MM.1S (cell line): ENCODE results near the gene DNALI1.

Experiments
- DNase-seq: peaks from one replicate; pipeline ENCODE4 v3.0.0-alpha.2; 2015
- H2AFZ ChIP-seq: fragments of 300-600 bp; sonication (generic); 2 replicates; pipeline ENCODE4 v1.6.0; 2016; ENCODE audit warnings: antibody characterized with exemption, low read length
- H3F3A ChIP-seq: fragments of 300-600 bp; sonication (generic); 2 replicates; pipeline ENCODE4 v1.6.1; 2016; ENCODE audit warnings: mild to moderate bottlenecking, antibody characterized with exemption, low read length, moderate library complexity, mixed read lengths; ENCODE audit not compliant: insufficient read depth
- H3K27ac ChIP-seq: fragments of 300-600 bp; sonication (generic); 2 replicates; pipeline ENCODE4 v1.5.1; 2016; ENCODE audit warnings: mild to moderate bottlenecking, low read length
- H3K27me3 ChIP-seq: fragments of 300-600 bp; sonication (generic); replicated peaks from 2 replicates; pipeline ENCODE4 v1.6.0; 2016; ENCODE audit warnings: low read length; ENCODE audit not compliant: insufficient read depth
- H3K36me3 ChIP-seq: fragments of 300-600 bp; sonication (generic); replicated peaks from 2 replicates; pipeline ENCODE4 v1.6.1; 2016; ENCODE audit warnings: mild to moderate bottlenecking, low read length, mixed read lengths; ENCODE audit not compliant: insufficient read depth
- H3K4me1 ChIP-seq: fragments of 300-600 bp; sonication (generic); 2 replicates; pipeline ENCODE4 v1.6.1; 2016; ENCODE audit warnings: low read length, mixed read lengths
- H3K4me2 ChIP-seq: fragments of 300-600 bp; sonication (generic); 2 replicates; pipeline ENCODE4 v1.6.0; 2016; ENCODE audit warnings: low read depth, low read length
- H3K4me3 ChIP-seq: fragments of 300-600 bp; sonication (generic); 2 replicates; pipeline ENCODE4 v1.5.1; 2016; ENCODE audit warnings: low read length, mixed read lengths
- H3K79me2 ChIP-seq: fragments of 300-600 bp; sonication (generic); 2 replicates; pipeline ENCODE4 v1.6.1; 2016; ENCODE audit warnings: mixed run types, low read length, mixed read lengths
- H3K9ac ChIP-seq: fragments of 300-600 bp; sonication (generic); 2 replicates; pipeline ENCODE4 v1.6.1; 2016; ENCODE audit warnings: low read length, mixed read lengths
- H3K9me2 ChIP-seq: fragments of 300-600 bp; sonication (generic); replicated peaks from 2 replicates; pipeline ENCODE4 v1.6.1; 2016; ENCODE audit warnings: mild to moderate bottlenecking, low read length, mixed read lengths; ENCODE audit not compliant: insufficient read depth
- H3K9me3 ChIP-seq: fragments of 300-600 bp; sonication (generic); replicated peaks from 2 replicates; pipeline ENCODE4 v1.6.1; 2016; ENCODE audit warnings: mild to moderate bottlenecking, low read length, mixed read lengths; ENCODE audit not compliant: insufficient read depth
- H4K20me1 ChIP-seq: fragments of 300-600 bp; sonication (generic); 2 replicates; pipeline ENCODE4 v1.6.1; 2016; ENCODE audit warnings: mild to moderate bottlenecking, low read length, moderate library complexity, mixed read lengths; ENCODE audit not compliant: insufficient read depth
- EZH2 ChIP-seq: fragments of 300-600 bp; sonication (generic); optimal IDR thresholded peaks from 2 replicates; pipeline ENCODE3; 2017; ENCODE audit warnings: low read depth, mild to moderate bottlenecking, antibody characterized with exemption, low read length, mixed read lengths
- EZH2phosphoT487 ChIP-seq: fragments of 300-600 bp; sonication (generic); IDR thresholded peaks from 2 replicates; pipeline ENCODE4 v1.6.1; 2018; ENCODE audit warnings: antibody characterized with exemption, low read length
- TF ChIP-seq, protein P1 (sequence below): fragments of 300-600 bp; sonication (generic); IDR thresholded peaks from 2 replicates; pipeline ENCODE4 v1.5.1; 2016; ENCODE audit warnings: antibody characterized with exemption, low read length, mixed read lengths

Gene DNALI1

DNA sequence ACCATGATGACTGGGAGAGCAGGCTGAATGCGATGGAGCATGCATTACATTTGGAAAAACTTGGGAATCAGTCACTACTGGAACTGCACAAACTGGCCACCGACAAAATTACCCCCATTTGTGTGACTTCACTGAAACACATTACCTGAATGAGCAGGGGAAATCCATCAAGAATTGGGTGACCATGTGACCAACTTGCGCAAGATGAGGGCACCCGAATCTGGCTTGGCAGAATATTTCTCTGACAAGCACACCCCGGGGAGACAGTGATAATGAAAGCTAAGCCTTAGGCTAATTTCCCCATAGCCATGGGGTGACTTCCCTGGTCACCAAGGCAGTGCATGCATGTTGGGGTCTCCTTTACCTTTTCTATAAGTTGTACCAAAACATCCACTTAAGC is 11.7 kb upstream of the DNALI1 start:
- TF ChIP-seq EZH2phosphoT487 = no peak
- TF ChIP-seq, protein P1, sequence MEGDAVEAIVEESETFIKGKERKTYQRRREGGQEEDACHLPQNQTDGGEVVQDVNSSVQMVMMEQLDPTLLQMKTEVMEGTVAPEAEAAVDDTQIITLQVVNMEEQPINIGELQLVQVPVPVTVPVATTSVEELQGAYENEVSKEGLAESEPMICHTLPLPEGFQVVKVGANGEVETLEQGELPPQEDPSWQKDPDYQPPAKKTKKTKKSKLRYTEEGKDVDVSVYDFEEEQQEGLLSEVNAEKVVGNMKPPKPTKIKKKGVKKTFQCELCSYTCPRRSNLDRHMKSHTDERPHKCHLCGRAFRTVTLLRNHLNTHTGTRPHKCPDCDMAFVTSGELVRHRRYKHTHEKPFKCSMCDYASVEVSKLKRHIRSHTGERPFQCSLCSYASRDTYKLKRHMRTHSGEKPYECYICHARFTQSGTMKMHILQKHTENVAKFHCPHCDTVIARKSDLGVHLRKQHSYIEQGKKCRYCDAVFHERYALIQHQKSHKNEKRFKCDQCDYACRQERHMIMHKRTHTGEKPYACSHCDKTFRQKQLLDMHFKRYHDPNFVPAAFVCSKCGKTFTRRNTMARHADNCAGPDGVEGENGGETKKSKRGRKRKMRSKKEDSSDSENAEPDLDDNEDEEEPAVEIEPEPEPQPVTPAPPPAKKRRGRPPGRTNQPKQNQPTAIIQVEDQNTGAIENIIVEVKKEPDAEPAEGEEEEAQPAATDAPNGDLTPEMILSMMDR = no peak
- TF ChIP-seq EZH2 = no peak
- Histone ChIP-seq H3K36me3 (peaks cover 23% of the 10 kb centered on the region), H3K27ac (no peak overlapping the region), H3K79me2 (peaks cover 38% of the 10 kb centered on the region), H4K20me1 (no peaks in the 10 kb centered on the region), H2AFZ (no peak overlapping the region), H3K4me1 (peaks cover 1% of the 10 kb centered on the region), H3K9me2 (no peaks in the 10 kb centered on the region), H3K9me3 (no peaks in the 10 kb centered on the region), H3K9ac (no peak overlapping the region), H3K4me3 (no peak overlapping the region), H3K27me3 (no peaks in the 10 kb centered on the region), H3K4me2 (no peak overlapping the region), H3F3A (no peaks in the 10 kb centered on the region; the same call in 1 of the 2 replicates)
- no peak for DNase-seq

GRCh38 chr1:37549341-37549740 is 7.4 kb upstream of the DNALI1 start:
- H3K27me3 ChIP-seq = no peaks in the 10 kb centered on the region
- peak overlapping the region; percentile 13; the same call in 1 of the 2 replicates for H3K4me2 ChIP-seq
- no peaks in the 10 kb centered on the region for H3K9me2 ChIP-seq
- H3K4me3 ChIP-seq = no peak overlapping the region
- H4K20me1 ChIP-seq = no peaks in the 10 kb centered on the region
- H3F3A ChIP-seq = no peaks in the 10 kb centered on the region; the same call in 1 of the 2 replicates
- H3K27ac ChIP-seq = no peak overlapping the region
- peaks cover 12% of the 10 kb centered on the region for H3K36me3 ChIP-seq
- no peak overlapping the region for H3K9ac ChIP-seq
- no peak for DNase-seq
- TF ChIP-seq EZH2 (no peak), EZH2phosphoT487 (no peak)
- TF ChIP-seq, protein P1 = no peak
- no peak overlapping the region for H2AFZ ChIP-seq
- H3K79me2 ChIP-seq = peaks cover 67% of the 10 kb centered on the region
- no peaks in the 10 kb centered on the region for H3K9me3 ChIP-seq
- H3K4me1 ChIP-seq = peaks cover 12% of the 10 kb centered on the region

GRCh38 chr1:37553598-37553926 is 3.2 kb upstream of the DNALI1 start:
- peak overlapping the region; percentile 58; the same call in 1 of the 2 replicates for H3K27ac ChIP-seq
- H4K20me1 ChIP-seq = no peaks in the 10 kb centered on the region

More at GRCh38 chr1:37553598-37553926, 3.2 kb upstream of the DNALI1 start:
- Histone ChIP-seq H3K9me2 (no peaks in the 10 kb centered on the region), H2AFZ (peak overlapping the region; percentile 57), H3K9me3 (no peaks in the 10 kb centered on the region), H3K27me3 (no peaks in the 10 kb centered on the region), H3K79me2 (peaks cover 54% of the 10 kb centered on the region), H3K4me2 (peak overlapping the region; percentile 71), H3K4me3 (peak overlapping the region; percentile 91), H3K9ac (peak overlapping the region; percentile 91), H3F3A (peaks cover 3% of the 10 kb centered on the region; the same call in 1 of the 2 replicates), H3K4me1 (peaks cover 18% of the 10 kb centered on the region), H3K36me3 (no peaks in the 10 kb centered on the region; the same call in 1 of the 2 replicates)
- TF ChIP-seq EZH2 (no peak), EZH2phosphoT487 (no peak)
- TF ChIP-seq, protein P1 = no peak
- DNase-seq = no peak
